Measurements from ENCODE around the gene KIF19.
"Not testable (repeated sequence)": the region's sequence is repeated elsewhere in the genome, so short reads cannot be mapped to it uniquely, and the experiment has no call there.

KIF19 gene

GRCh38 chr17:74325743-74326379 is at the start of gene KIF19:
TSS of gene KIF19 (plus strand) at chr17:74326226. CDS start at chr17:74326350, 124 bp downstream.
- peak in 1 of 2 donors; percentile 28 for DNase-seq (ENCODE audit: low read depth in 2 of 2, low spot score in 1 of 2)

- DNase-seq (ENCODE audit: low read depth in 2 of 2, low spot score in 1 of 2) = no peak
Measured at GRCh38 chr17:74276541-74277009, 49.5 kb upstream of the KIF19 start.

- no peak for DNase-seq (ENCODE audit: low read depth in 2 of 2, low spot score in 1 of 2)
Measured at GRCh38 chr17:74277935-74278334, 48.1 kb upstream of the KIF19 start.

- not testable (repeated sequence) for DNase-seq (ENCODE audit: low read depth in 2 of 2, low spot score in 1 of 2)
Measured at GRCh38 chr17:74279617-74280016, 46.4 kb upstream of the KIF19 start.

- peak in 1 of 2 donors; percentile 24 for DNase-seq (ENCODE audit: low read depth in 2 of 2, low spot score in 1 of 2)
Measured at GRCh38 chr17:74280093-74280513, 45.9 kb upstream of the KIF19 start.

GRCh38 chr17:74281799-74282198 is 44.2 kb upstream of the KIF19 start:
- DNase-seq (ENCODE audit: low read depth in 2 of 2, low spot score in 1 of 2) = no peak

- DNase-seq (ENCODE audit: low read depth in 2 of 2, low spot score in 1 of 2) = not testable (repeated sequence)
Measured at GRCh38 chr17:74282274-74282586, 43.8 kb upstream of the KIF19 start.

- peak; percentile 16 to 32 for DNase-seq (ENCODE audit: low read depth in 2 of 2, low spot score in 1 of 2)
Measured at GRCh38 chr17:74282587-74283370, 43.2 kb upstream of the KIF19 start.

- DNase-seq (ENCODE audit: low read depth in 2 of 2, low spot score in 1 of 2) = no peak
Measured at GRCh38 chr17:74283371-74283673, 42.7 kb upstream of the KIF19 start.

- no peak for DNase-seq (ENCODE audit: low read depth in 2 of 2, low spot score in 1 of 2)
Measured at GRCh38 chr17:74287031-74287602, 38.9 kb upstream of the KIF19 start.

- no peak for DNase-seq (ENCODE audit: low read depth in 2 of 2, low spot score in 1 of 2)
Measured at GRCh38 chr17:74288785-74289184, 37.2 kb upstream of the KIF19 start.

GRCh38 chr17:74289688-74290087 is 36.3 kb upstream of the KIF19 start:
- DNase-seq (ENCODE audit: low read depth in 2 of 2, low spot score in 1 of 2) = no peak

- DNase-seq (ENCODE audit: low read depth in 2 of 2, low spot score in 1 of 2) = no peak
Measured at GRCh38 chr17:74290340-74290739, 35.7 kb upstream of the KIF19 start.

GRCh38 chr17:74292495-74292894 is 33.5 kb upstream of the KIF19 start:
- no peak for DNase-seq (ENCODE audit: low read depth in 2 of 2, low spot score in 1 of 2)

- no peak for DNase-seq (ENCODE audit: low read depth in 2 of 2, low spot score in 1 of 2)
Measured at GRCh38 chr17:74295625-74296547, 30.1 kb upstream of the KIF19 start.

- DNase-seq (ENCODE audit: low read depth in 2 of 2, low spot score in 1 of 2) = no peak
Measured at GRCh38 chr17:74296548-74296936, 29.5 kb upstream of the KIF19 start.

GRCh38 chr17:74297941-74298340 is 28.1 kb upstream of the KIF19 start:
- no peak for DNase-seq (ENCODE audit: low read depth in 2 of 2, low spot score in 1 of 2)

GRCh38 chr17:74298778-74299177 is 27.2 kb upstream of the KIF19 start:
- DNase-seq (ENCODE audit: low read depth in 2 of 2, low spot score in 1 of 2) = no peak

- DNase-seq (ENCODE audit: low read depth in 2 of 2, low spot score in 1 of 2) = no peak
Measured at GRCh38 chr17:74299226-74300009, 26.6 kb upstream of the KIF19 start.

- DNase-seq (ENCODE audit: low read depth in 2 of 2, low spot score in 1 of 2) = no peak
Measured at GRCh38 chr17:74303305-74303704, 22.7 kb upstream of the KIF19 start.

- DNase-seq (ENCODE audit: low read depth in 2 of 2, low spot score in 1 of 2) = no peak
Measured at GRCh38 chr17:74304184-74304583, 21.8 kb upstream of the KIF19 start.

All from stimulated activated CD8-positive, alpha-beta memory T cell treated with anti-CD3 and anti-CD28 coated beads, Interleukin-4, amount 100 ng/mL, for 4 hours (primary cell).